Measurements from ENCODE around the gene SUGCT.

GRCh38 chr7:40213291-40213690 is 78.5 kb downstream of the SUGCT start:
- no peak for TF ChIP-seq CTCF (IDR thresholded peaks at IDR 0.05 in 8 of 11, conservative IDR thresholded peaks at IDR 0.05 in 3 of 11)
- no peak for TF ChIP-seq POLR2A (IDR thresholded peaks at IDR 0.05)
